ENCODE results near the gene RICTOR. TPM values are rescaled to one million over a fixed set of nuclear protein-coding genes. Genes with fewer than 3 reads are reported as not detected.

RICTOR gene
- total and polyA plus RNA-seq, 9 of the 15 experiments (the other 6 are each of a cell fraction or from before 2014, with no cell fraction given): 13.9 to 46.6 (median 22.6) TPM

DNA sequence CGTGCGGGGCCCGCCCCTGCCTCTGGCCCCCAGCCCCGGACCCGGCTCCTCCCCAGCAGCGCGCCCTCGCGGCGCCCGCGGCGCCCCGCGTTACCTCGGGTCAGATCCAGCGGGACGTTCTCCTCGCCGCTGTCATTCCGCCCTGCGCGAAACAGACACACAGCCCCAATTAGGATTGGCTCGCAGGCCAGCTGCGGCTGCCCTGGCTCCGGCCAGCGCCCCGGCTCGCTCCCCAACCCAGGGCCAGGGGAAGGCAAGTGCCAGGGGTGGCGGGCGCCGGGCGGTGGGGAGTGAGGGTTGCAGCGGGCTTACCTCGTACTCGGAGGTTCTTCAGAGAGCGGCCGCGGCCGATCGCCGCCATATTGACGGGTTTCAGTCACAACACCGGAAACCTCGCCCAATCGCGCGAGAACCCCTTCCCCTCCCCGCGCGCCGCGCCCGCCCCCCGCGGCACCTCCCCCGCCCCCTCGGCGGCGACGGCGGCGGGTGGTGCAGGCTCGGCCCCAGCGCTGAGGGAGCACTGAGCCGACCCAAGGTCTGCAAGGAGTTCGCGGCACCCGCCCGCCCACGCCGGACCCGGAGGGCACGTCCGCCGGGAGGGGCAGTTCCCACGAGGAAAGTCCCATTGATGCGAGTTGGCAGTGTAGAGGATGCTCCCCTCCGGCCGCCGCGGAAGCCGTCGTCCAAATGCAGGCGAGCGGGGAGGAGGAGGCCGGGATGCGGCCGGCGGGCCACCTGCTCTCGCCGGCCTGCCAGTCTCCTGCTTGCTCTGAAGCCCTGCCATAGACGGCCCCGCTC is at the start of gene RICTOR (continued):
- TF ChIP-seq, protein P1, sequence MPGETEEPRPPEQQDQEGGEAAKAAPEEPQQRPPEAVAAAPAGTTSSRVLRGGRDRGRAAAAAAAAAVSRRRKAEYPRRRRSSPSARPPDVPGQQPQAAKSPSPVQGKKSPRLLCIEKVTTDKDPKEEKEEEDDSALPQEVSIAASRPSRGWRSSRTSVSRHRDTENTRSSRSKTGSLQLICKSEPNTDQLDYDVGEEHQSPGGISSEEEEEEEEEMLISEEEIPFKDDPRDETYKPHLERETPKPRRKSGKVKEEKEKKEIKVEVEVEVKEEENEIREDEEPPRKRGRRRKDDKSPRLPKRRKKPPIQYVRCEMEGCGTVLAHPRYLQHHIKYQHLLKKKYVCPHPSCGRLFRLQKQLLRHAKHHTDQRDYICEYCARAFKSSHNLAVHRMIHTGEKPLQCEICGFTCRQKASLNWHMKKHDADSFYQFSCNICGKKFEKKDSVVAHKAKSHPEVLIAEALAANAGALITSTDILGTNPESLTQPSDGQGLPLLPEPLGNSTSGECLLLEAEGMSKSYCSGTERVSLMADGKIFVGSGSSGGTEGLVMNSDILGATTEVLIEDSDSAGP (CRISPR knock-in tag; IDR thresholded peaks at IDR 0.05): 0 out of 2 replicates have a peak, but pooled peaks have one; percentile 21
- TF ChIP-seq ZNF224 (CRISPR knock-in tag; IDR thresholded peaks at IDR 0.05) (no peak), CC2D1A (IDR thresholded peaks at IDR 0.05) (no peak), ZNF586 (CRISPR knock-in tag; conservative IDR thresholded peaks at IDR 0.05) (no peak), FOXJ2 (tag; IDR thresholded peaks at IDR 0.05) (no peak), SUPT5H (IDR thresholded peaks at IDR 0.05) (peak; percentile 90), ZBTB7A (IDR thresholded peaks at IDR 0.05; ENCODE audit: borderline replicate concordance, control insufficient read depth, low read depth, low read length) (no peak), ARID1B (IDR thresholded peaks at IDR 0.05) (no peak), SNIP1 (IDR thresholded peaks at IDR 0.05; ENCODE audit: low read depth) (no peak), FOXA1 (IDR thresholded peaks at IDR 0.05; ENCODE audit: borderline replicate concordance) (no peak), NFIC (IDR thresholded peaks at IDR 0.05) (peak; percentile 7; the same call in 1 of the 2 replicates), ZNF551 (CRISPR knock-in tag; IDR thresholded peaks at IDR 0.05) (no peak), NR3C1 (CRISPR knock-in tag; IDR thresholded peaks at IDR 0.05) (no peak; the same call in 1 of the 2 replicates), CBX3 (IDR thresholded peaks at IDR 0.05; ENCODE audit: borderline replicate concordance in 1 of 2, low read length in 2 of 2) (no peak), BRF1 (IDR thresholded peaks at IDR 0.05; ENCODE audit: borderline replicate concordance, extremely low read depth, insufficient read length) (no peak)
- TF ChIP-seq, protein P2, sequence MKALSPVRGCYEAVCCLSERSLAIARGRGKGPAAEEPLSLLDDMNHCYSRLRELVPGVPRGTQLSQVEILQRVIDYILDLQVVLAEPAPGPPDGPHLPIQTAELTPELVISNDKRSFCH (CRISPR knock-in tag; IDR thresholded peaks at IDR 0.05): no peak
- TF ChIP-seq, protein P2 (tag; IDR thresholded peaks at IDR 0.05): no peak
- TF ChIP-seq, protein P3, sequence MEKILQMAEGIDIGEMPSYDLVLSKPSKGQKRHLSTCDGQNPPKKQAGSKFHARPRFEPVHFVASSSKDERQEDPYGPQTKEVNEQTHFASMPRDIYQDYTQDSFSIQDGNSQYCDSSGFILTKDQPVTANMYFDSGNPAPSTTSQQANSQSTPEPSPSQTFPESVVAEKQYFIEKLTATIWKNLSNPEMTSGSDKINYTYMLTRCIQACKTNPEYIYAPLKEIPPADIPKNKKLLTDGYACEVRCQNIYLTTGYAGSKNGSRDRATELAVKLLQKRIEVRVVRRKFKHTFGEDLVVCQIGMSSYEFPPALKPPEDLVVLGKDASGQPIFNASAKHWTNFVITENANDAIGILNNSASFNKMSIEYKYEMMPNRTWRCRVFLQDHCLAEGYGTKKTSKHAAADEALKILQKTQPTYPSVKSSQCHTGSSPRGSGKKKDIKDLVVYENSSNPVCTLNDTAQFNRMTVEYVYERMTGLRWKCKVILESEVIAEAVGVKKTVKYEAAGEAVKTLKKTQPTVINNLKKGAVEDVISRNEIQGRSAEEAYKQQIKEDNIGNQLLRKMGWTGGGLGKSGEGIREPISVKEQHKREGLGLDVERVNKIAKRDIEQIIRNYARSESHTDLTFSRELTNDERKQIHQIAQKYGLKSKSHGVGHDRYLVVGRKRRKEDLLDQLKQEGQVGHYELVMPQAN (IDR thresholded peaks at IDR 0.05; ENCODE audit: borderline replicate concordance): no peak
- TF ChIP-seq, protein P4, sequence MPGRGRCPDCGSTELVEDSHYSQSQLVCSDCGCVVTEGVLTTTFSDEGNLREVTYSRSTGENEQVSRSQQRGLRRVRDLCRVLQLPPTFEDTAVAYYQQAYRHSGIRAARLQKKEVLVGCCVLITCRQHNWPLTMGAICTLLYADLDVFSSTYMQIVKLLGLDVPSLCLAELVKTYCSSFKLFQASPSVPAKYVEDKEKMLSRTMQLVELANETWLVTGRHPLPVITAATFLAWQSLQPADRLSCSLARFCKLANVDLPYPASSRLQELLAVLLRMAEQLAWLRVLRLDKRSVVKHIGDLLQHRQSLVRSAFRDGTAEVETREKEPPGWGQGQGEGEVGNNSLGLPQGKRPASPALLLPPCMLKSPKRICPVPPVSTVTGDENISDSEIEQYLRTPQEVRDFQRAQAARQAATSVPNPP (IDR thresholded peaks at IDR 0.05; ENCODE audit: borderline replicate concordance, insufficient read depth, insufficient read length): no peak
- TF ChIP-seq, protein P5, sequence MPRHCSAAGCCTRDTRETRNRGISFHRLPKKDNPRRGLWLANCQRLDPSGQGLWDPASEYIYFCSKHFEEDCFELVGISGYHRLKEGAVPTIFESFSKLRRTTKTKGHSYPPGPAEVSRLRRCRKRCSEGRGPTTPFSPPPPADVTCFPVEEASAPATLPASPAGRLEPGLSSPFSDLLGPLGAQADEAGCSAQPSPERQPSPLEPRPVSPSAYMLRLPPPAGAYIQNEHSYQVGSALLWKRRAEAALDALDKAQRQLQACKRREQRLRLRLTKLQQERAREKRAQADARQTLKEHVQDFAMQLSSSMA (CRISPR knock-in tag; IDR thresholded peaks at IDR 0.05): no peak
- TF ChIP-seq, protein P6, sequence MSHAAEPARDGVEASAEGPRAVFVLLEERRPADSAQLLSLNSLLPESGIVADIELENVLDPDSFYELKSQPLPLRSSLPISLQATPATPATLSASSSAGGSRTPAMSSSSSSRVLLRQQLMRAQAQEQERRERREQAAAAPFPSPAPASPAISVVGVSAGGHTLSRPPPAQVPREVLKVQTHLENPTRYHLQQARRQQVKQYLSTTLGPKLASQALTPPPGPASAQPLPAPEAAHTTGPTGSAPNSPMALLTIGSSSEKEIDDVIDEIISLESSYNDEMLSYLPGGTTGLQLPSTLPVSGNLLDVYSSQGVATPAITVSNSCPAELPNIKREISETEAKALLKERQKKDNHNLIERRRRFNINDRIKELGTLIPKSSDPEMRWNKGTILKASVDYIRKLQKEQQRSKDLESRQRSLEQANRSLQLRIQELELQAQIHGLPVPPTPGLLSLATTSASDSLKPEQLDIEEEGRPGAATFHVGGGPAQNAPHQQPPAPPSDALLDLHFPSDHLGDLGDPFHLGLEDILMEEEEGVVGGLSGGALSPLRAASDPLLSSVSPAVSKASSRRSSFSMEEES (CRISPR knock-in tag; IDR thresholded peaks at IDR 0.05): no peak
